GM12891 (cell line): ENCODE measurements around the gene PHC3.

Source experiments
- POLR2A ChIP-seq: IDR thresholded peaks from 2 replicates; pipeline ENCODE4 v1.6.1; 2011; ENCODE audit warnings: low read depth, low read length, control low read depth
- POLR2AphosphoS5 ChIP-seq: IDR thresholded peaks from 2 replicates; pipeline ENCODE4 v1.6.1; 2011; ENCODE audit warnings: low read depth, low read length, control low read depth
- SPI1 ChIP-seq: IDR thresholded peaks from 2 replicates; pipeline ENCODE4 v1.6.1; 2011; ENCODE audit warnings: low read depth, low read length, control low read depth
- TAF1 ChIP-seq: IDR thresholded peaks from 2 replicates; pipeline ENCODE4 v1.6.1; 2011; ENCODE audit warnings: low read depth, low read length, control low read depth

DNA sequence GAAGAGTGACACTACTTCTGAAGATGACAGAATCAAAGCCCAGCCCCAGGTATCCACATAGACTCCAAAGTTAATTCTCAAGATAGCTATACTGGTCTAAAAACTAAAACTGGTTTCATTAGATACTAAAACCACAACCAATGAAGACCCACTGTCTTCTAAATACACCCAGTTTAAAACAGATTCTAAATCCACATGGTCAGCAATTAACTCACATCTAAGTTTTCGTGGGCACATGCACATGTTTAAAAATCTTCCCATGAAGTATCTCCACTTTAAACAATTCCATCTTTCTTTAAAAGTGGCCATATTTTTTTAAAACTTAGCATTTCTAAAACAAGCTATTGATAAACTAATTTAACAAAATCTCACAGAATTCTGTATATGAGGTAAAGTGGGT lies 80.6 kb downstream of the PHC3 start:
- no peak for TF ChIP-seq POLR2AphosphoS5
- no peak for TF ChIP-seq POLR2A
- no peak for TF ChIP-seq TAF1
- TF ChIP-seq SPI1, result no peak
